HepG2 (cell line): Measurements from ENCODE around the gene TIAM2. TPM values are rescaled to one million over a fixed set of nuclear protein-coding genes. Genes with fewer than 3 reads are reported as not detected.

Experiments used
- ATF6 ChIP-seq: sonication (generic); formaldehyde crosslinking; conservative IDR thresholded peaks from 2 replicates; pipeline ENCODE4 v1.4.0; 2020; ENCODE audit warnings: missing genetic modification reagents
- POLR2G ChIP-seq: fragments of 200-400 bp; formaldehyde crosslinking; IDR thresholded peaks from 2 replicates; pipeline ENCODE4 v1.6.1; 2018; ENCODE audit warnings: mild to moderate bottlenecking, low read depth, low read length, moderate library complexity
- SETDB1 ChIP-seq: sonication (generic); formaldehyde crosslinking; IDR thresholded peaks from 2 replicates; pipeline ENCODE4 v1.5.1; 2020; ENCODE audit warnings: missing genetic modification reagents, mild to moderate bottlenecking, borderline replicate concordance
- TGIF2 ChIP-seq: IDR thresholded peaks from 2 replicates; pipeline ENCODE4 v1.6.1; 2016; ENCODE audit warnings: control low read depth, missing compliant biosample characterization
- ZMYM2 ChIP-seq: sonication (generic); formaldehyde crosslinking; IDR thresholded peaks from 2 replicates; pipeline ENCODE4 v1.8.0; 2022; ENCODE audit warnings: mild to moderate bottlenecking, missing genetic modification reagents
- ZNF562 ChIP-seq: sonication (generic); formaldehyde crosslinking; IDR thresholded peaks from 2 replicates; pipeline ENCODE4 v1.8.0; 2022; ENCODE audit warnings: missing genetic modification reagents, borderline replicate concordance
- ZNF850 ChIP-seq: sonication (generic); formaldehyde crosslinking; conservative IDR thresholded peaks from 2 replicates; pipeline ENCODE4 v1.9.0; 2021; ENCODE audit warnings: mild to moderate bottlenecking, missing genetic modification reagents
- polyA plus RNA-seq, 8 experiments: library from polyadenylated mRNA; depleted of rRNA in 3 of 8; stranded (reverse) in 7 of 8; unstranded in 1 of 8; fragments of >200 nt; fragmentation: Illumina TruSeq in 4 of 8; extraction: Trizol in 4 of 8; gene quantifications; 2 replicates each; pipeline versions ENCODE4 v1.2.1 to v1.2.3, GENCODE V29; 2011 to 2016; ENCODE audit warnings: low read depth in 4 of 8, missing spikeins in 1 of 8, mixed read lengths in 1 of 8; ENCODE audit not compliant: insufficient read depth in 1 of 8
- total RNA-seq, 5 experiments: library from RNA; depleted of rRNA; stranded (reverse); fragments of >200 nt; fragmentation: Illumina TruSeq; extraction: Trizol; gene quantifications; 2 replicates each; pipeline ENCODE4 v1.2.3, GENCODE V29; 2016; ENCODE audit warnings: low read depth in 1 of 5
- TF ChIP-seq, protein P1 (sequence below): sonication (generic); formaldehyde crosslinking; IDR thresholded peaks from 2 replicates; pipeline ENCODE4 v1.4.0; 2020; ENCODE audit warnings: missing genetic modification reagents
- TF ChIP-seq, protein P2 (sequence below): sonication (generic); formaldehyde crosslinking; conservative IDR thresholded peaks from 2 replicates; pipeline ENCODE4 v1.8.0; 2022; ENCODE audit warnings: missing genetic modification reagents

Gene TIAM2
- total and polyA plus RNA-seq, 2 of the 13 experiments (the other 11 are each of a cell fraction or from before 2014, with no cell fraction given) = 4.1 to 4.5 TPM

- TF ChIP-seq, protein P1, sequence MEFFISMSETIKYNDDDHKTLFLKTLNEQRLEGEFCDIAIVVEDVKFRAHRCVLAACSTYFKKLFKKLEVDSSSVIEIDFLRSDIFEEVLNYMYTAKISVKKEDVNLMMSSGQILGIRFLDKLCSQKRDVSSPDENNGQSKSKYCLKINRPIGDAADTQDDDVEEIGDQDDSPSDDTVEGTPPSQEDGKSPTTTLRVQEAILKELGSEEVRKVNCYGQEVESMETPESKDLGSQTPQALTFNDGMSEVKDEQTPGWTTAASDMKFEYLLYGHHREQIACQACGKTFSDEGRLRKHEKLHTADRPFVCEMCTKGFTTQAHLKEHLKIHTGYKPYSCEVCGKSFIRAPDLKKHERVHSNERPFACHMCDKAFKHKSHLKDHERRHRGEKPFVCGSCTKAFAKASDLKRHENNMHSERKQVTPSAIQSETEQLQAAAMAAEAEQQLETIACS (CRISPR knock-in tag) = no peak
- no peak for TF ChIP-seq SETDB1 (CRISPR knock-in tag)
- no peak for TF ChIP-seq ZNF562 (CRISPR knock-in tag)
- no peak for TF ChIP-seq ATF6
- no peak for TF ChIP-seq POLR2G
- TF ChIP-seq ZMYM2 (CRISPR knock-in tag) = no peak
- TF ChIP-seq TGIF2 (CRISPR knock-in tag) = no peak
- TF ChIP-seq, protein P2, sequence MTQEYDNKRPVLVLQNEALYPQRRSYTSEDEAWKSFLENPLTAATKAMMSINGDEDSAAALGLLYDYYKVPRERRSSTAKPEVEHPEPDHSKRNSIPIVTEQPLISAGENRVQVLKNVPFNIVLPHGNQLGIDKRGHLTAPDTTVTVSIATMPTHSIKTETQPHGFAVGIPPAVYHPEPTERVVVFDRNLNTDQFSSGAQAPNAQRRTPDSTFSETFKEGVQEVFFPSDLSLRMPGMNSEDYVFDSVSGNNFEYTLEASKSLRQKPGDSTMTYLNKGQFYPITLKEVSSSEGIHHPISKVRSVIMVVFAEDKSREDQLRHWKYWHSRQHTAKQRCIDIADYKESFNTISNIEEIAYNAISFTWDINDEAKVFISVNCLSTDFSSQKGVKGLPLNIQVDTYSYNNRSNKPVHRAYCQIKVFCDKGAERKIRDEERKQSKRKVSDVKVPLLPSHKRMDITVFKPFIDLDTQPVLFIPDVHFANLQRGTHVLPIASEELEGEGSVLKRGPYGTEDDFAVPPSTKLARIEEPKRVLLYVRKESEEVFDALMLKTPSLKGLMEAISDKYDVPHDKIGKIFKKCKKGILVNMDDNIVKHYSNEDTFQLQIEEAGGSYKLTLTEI (CRISPR knock-in tag) = no peak
- TF ChIP-seq ZNF850 (CRISPR knock-in tag) = no peak
Observed at GRCh38 chr6:155197932-155198331, 202.8 kb downstream of the TIAM2 start (continued).
